GM21825 (cell line): Measurements from ENCODE around the gene NAA20.

Experiments
- ATAC-seq: cut with Tn5 transposase; IDR thresholded peaks from one replicate; pipeline ENCODE4 v1.9.1; 2021; ENCODE audit warnings: mild to moderate bottlenecking, moderate library complexity; ENCODE audit not compliant: unreplicated experiment

Gene NAA20, protein sequence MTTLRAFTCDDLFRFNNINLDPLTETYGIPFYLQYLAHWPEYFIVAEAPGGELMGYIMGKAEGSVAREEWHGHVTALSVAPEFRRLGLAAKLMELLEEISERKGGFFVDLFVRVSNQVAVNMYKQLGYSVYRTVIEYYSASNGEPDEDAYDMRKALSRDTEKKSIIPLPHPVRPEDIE

DNA sequence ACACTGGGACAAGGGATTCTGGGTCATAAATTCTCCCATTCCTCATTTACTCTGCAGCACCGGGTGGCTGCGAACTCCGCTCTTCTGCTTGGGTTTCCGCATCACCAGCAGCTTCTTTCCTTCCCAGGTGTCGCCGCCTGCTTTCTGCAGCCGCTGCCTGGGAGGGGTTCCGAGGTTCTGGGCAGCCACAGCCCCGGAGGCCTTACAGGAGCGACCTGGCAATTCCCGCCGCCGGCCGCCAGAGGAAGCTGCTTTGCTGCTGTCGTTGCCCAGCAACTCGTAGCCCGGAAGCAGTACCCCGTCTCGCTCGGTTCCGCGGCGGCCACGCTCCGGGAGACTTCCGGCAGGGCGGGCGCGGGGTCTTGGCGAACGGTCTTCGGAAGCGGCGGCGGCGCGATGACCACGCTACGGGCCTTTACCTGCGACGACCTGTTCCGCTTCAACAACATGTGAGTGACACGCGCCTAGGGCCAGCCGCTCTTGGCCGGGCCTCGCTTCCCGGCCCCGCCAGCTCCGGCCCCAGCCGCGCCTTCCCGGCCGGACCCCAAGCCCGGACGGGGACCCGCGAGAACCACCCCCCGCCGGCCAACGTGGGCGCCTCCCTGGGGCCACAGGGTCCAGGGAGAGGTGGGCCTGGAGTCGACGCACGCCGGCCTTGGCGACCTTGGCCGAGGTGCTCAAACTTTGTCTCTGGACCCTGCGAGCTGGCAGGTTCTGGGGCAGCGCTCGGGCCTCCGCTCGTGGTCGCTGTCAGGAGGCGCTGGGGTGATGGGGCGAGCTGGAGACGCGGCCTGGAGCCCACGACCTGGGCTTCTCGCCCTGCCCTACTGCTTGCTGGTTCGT is at the start of gene NAA20:
Gene NAA20, plus strand, starts transcription at position 362 of the 843 bp plus-strand sequence. Its CDS starts 35 bp downstream, at position 397.
- ATAC-seq: peak; percentile 99

DNA sequence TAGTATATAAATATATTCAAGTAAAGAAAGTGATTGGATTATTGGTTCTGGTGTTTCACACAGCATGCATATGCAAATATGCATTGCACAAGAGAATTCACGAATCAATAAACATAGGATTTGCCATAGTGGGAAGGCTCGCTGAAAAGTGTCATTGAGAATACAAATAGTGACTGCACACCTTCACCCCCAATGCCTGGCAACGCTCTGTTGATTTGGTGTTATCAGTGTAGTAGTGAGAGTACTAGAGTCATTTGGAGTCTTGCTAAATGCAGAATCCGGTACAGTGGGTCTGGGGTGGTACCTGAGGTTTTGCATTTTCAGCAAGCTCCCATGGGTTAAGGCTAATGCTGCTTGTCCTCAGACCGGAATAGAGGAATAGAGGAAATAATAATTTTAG is 49.7 kb upstream of the NAA20 start:
- no peak for ATAC-seq

DNA sequence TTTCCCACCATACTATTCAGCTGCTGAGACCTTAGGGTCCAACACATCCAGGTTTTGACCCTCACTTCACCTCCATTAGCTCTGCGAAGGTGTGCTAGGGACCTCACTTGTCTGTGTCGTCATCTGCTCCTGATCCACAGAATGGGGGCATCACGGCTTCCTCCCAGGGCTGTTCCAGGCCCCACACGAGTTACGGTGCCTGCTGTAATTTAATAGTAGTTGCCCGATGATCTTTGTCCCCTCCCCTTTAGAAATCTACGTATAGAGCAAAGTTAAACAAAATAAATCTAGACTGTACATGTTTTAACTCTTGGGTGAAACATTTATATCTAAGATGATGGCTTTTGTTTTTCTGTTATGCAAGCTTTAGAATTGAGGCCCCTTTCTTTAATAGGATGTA is 49.1 kb upstream of the NAA20 start:
- ATAC-seq: no peak

DNA sequence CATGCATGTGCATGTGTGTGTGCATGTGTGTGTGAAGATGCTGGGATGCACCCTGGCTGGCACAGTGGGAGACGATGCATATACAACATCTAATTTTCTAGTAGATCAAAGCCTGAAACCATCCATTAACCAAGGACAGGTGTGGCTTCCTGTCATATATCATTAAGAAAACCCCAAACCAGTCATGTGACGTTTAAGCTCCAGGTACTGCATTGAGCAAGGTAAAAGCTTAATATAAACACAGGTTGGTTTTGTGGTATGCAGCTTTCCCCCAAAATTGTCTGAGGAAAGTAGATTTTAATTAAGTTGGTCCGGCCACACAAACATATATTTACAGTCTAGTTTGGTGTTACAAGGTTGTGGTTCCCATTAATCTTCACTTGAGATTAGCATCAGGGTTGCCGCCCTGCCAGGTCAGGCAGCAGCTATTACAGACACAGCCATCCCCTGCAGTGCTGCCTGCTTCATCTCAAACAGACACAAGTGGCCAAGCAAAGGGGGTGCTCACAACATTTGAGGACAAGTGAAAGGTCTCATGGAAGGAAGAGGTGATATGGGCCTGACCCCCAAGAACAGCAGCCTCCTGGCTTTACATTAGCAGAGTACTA is 48.6 kb upstream of the NAA20 start:
- ATAC-seq: no peak

DNA sequence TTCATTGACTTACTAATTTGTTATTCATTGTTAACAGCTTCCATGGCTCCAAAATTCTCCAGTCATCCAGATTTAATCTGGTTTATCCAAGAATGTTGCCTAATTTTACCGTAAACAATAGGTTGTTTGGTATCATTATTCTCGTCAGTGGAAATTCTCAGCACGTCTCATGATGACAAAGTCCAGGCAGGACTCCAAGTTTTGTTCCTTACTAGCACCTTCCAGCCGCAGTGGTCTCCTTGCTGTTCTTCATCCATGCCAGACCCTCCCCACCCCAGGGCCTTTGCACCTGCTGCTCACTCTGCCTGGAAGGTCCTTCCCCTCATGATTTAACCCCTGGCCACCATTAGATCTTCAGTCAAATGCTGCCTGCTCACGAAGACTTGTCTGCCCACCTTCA is 48.1 kb upstream of the NAA20 start:
- no peak for ATAC-seq

DNA sequence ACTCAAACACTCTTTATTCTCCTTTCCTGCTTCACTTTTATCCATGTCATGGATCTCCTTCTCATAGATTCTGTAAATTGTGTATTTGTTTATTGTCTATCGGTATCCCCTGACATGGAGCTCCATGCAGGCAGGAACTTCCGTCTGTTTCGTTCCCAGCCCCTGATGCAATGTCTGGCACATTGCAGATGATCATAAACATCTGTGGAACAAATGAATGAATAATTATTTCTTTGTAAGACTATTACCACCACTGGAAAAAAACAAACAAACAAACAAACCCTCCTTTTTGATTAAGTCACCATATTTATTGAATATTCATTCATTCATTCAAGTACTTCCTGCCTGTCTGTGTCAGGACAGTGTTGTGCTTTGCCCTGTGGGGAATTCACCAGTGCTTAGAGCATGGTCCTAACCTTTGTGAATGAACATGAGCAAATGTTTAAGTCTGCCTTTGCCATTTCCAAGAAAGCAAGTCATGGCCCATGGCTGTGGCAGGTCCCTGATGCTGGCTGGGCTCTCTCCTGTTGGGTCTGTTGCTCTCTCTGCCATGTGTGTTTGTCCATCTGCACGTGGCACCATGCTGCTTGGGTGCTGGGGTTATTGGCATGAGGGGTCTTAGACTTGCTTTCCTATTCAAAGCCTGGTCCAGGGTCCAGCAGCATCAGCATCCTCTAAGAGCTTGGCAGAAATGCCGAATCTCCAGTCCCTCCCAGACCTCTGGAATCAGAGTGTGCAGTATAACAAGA is 47.5 kb upstream of the NAA20 start:
- no peak for ATAC-seq

DNA sequence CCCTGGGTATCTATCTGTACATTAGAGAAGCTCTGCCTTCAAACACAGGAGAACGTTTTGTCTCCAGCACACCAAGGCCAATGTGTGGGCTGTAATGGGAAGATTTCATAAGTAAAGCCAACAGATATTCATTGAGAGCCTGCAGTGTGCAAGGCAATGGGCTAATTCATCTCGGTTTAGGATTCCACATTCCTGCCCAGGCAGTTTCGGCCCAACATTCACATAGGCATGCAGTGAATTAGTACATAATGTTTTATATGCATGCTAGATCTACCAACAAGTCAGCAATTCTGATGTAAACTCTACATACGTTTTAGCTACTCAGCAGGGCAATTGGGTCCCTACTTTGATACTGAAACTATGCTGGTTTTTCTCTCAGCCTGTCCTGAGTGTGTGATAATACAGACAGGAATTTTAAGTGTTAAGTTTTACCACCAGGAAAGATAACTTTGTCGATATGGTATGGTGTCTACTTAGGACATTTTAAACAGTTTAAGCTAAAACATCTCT is 46.9 kb upstream of the NAA20 start:
- no peak for ATAC-seq

DNA sequence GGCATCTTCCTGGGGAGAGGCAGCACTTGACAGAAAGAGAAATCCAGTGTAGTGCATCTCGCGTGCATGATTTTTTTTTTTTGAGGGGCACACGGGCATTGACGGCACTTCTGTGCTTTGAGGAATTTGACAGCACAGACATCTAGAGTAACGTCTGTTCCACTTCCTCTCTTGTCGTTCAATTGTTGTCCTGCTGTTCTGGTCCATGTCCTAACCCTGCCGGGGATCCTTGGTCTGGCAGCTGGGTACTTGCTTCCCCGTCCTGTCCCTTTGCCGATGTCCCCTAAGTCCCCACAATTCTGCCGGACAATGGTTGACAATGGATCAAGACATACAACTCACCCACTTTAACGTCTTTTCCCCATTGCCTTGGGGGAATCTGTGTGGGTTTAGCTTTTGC is 46.0 kb upstream of the NAA20 start:
- ATAC-seq: no peak

DNA sequence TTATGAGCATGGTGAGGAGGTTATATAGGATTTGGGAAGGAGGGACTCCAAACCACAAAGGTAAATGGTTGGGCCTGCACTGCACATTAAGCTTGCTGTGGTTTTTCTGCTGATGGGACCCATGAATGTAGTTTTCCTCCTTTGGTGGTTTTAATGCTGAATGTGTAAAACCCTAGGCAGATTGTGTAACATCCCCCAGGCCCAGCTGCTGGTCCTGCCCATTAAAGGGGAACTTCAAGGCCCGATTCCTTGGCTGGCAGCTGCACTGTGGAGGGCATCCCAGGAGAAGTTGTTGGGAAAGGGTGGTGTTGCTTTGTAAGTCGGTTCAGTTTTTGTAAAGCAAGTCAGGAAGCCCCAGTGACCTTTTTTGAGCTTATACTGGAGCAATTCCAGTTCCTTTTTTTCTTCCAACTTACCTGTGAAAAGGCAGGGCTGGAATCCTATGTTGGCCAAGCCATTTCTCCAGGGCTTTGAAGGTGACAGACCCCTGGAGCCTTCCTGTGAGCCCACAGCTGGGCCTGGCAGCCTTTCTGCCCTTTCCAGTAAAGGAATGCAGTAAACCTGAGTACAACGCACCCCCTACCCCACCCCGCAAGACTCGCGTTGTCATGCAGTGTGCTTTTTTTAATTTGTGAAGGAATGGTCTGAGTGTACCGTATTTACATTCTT is 43.1 kb upstream of the NAA20 start:
- no peak for ATAC-seq

DNA sequence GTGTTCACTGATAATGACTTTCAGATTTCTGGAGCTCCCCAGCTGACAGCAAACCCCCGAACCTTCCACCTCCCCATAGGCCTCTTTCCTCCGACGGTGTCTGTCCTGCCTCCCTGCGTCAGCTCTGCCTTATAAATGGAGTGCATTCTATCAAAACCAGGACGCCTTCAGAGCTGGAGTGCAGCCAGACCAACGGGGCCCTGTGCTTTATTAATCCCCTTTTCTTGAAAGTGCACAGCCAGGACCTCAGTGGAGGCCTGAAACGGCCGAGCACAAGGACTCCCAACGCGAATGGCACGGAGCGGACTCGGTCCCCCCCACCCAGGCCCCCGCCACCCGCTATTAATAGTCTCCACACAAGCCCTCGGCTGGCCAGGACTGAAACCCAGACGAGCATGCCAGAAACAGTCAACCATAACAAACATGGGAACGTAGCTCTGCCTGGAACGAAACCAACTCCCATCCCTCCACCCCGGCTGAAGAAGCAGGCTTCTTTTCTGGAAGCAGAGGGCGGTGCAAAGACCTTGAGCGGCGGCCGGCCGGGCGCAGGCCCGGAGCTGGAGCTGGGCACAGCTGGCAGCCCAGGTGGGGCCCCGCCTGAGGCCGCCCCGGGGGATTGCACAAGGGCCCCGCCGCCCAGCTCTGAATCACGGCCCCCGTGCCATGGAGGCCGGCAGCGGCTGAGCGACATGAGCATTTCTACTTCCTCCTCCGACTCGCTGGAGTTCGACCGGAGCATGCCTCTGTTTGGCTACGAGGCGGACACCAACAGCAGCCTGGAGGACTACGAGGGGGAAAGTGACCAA is 42.3 kb upstream of the NAA20 start:
- ATAC-seq: no peak

DNA sequence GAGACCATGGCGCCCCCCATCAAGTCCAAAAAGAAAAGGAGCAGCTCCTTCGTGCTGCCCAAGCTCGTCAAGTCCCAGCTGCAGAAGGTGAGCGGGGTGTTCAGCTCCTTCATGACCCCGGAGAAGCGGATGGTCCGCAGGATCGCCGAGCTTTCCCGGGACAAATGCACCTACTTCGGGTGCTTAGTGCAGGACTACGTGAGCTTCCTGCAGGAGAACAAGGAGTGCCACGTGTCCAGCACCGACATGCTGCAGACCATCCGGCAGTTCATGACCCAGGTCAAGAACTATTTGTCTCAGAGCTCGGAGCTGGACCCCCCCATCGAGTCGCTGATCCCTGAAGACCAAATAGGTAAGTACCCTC is 41.7 kb upstream of the NAA20 start:
- ATAC-seq: no peak

DNA sequence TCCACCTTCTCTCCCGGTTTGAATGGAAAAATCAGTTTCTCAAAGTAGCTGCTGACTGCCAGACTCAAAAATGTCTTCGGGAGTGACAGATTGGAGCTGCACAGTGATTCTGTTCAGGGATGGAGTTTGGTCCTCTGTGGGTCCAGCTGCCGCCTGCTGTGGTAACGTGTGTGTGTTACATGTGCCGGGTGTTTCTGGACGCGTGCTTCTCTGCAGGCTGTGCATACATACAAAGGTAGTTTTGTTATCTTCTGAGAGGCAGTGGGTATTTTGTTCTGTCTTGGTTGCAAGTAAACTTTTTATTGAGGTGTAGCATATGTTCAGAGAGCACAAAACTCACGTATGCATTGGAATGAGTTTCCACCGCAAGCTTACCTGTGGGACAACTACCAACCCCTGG is 41.3 kb upstream of the NAA20 start:
- no peak for ATAC-seq

DNA sequence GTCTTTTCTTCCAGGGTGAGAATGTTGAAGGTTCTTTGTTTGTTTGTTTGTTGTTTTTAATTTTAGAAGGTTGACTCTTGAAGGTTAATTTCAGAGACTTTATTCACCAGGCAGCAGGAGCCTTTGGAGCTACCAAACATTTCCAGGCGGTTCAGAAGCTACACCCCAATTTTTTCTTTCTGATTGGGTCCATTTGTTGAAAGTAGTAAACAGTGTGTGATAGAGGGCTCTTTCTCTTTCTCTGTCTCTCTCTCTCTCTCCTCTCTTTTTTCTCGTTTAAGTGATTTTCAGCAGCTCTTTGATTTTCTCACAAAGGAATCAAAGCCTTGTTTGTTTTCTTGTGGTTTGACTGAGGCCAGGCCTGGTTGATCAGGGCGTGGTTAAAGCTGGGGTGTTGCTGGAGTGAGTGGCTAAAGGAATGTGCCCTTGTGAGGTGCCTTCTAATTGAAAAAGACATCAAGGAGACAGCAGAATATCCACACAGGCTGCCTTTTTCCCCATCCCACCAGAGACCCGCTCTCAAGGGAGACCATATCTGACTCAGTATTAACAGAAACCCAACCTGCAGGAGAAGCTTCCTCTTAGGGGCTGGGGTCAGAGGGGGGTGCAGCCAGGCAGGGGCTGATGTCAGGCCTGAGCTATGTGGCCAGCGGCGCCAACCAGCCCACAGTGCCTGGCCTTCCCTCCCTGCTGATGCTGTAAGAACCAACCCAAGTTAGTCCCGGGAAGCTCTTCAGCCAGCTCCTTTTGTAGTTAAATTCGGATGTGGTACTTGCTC is 40.4 kb upstream of the NAA20 start:
- no peak for ATAC-seq

DNA sequence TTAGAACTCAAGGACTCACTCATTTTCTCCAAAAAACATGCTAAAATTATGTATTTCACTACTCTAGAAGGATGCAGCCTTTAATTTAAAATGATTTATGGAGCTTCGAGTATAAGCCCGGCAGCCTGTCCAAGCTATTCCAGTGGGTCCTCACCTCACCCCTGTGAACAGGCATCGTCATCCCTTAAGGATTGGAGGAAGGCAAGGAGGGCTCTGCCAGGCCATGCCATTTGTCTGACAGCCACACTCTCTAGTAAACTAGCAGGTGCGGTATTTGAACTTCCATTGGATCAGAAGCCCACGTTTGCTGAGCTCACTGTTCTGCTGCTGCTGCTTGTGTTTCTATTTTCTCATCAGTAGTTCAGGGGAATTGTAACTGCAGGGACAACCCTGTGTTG is 39.8 kb upstream of the NAA20 start:
- ATAC-seq: no peak

DNA sequence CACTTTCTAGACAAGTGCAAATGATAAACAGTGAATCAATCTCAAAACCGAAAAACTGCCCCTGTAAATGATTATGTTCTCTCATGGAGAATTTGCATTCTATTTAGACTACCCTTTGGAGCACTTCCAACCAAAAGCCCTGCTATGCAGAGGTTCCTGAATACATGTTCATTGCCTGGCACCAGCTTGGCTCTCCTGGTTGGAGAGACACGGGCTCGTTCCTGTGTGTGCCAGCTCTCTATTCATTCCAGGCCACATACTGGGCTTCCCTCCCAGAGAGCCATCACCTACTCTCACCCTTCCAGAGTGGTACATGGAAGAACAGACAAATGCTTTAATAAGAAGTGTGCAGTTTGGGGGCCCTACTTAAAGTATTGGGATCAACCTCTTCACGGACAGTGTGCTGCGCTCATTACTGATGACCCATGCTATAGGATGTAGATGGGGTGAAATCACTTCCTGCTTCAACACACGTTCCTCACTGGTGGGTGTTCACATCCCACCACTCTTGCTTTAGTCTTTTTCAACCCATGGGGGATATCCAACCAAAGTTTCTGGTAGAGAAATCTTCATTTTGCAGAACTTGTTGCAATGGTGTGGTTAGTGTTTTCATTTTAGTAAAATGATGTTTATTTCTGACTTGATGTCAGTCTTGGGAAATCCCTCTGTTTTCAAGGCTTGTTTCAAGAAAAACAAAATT is 38.5 kb upstream of the NAA20 start:
- ATAC-seq: no peak

DNA sequence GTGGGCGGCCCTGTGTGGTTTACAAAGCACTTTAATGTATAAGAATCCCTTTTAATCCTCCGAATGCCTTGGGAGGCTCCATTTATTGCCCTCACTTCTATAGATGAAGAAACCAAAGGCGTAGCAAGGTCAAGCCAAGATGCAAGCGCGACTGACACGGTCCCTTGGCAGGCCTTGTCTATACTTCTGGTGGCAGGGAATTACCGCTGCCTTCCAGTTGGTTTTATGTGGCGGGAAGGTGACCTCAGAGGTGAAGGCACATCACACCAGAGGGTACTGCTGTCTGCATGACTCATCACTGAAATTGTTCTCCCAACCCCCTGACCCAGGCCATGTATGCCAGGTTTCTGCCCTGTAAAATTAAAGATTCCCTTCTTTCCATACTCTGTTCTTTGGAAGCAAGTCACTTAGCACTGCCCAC is 36.1 kb upstream of the NAA20 start:
- ATAC-seq: no peak

DNA sequence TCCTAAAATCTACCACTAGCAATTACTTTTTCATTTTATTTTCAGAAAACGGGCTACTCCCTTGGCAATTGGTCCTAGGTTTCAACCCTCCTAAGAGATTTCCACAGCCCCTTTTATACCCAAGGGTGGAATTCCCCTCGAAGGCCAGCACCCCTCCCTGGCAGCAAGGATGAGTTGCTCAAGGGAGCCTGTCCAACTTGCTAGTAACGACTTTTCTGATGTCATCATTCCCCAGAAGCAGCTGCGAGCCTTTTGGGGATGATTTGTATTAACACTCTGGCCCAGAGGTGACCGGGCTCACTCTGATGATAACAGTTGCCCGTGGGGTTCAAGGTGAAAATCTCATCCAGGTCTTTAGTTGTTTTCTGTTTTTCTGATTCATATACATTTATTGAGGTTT is 30.7 kb upstream of the NAA20 start:
- ATAC-seq: no peak

DNA sequence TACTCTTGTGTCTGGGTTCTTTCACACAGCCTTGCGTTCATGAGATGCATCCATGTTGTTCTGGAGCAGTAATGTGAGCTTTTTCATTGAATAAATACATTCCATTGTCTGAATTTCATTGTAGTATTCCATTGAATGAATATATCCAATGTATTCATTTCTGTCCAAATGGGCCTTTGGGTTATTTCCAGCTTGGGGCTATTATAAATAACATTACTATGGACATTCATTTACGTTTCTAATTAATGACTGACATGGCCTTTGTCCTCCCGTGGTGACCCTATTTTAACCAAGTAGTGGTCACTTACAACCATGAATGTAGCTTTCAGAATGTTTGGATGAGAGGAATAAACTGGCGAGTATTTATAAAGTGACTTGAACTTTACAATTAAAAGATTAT is 30.1 kb upstream of the NAA20 start:
- no peak for ATAC-seq

DNA sequence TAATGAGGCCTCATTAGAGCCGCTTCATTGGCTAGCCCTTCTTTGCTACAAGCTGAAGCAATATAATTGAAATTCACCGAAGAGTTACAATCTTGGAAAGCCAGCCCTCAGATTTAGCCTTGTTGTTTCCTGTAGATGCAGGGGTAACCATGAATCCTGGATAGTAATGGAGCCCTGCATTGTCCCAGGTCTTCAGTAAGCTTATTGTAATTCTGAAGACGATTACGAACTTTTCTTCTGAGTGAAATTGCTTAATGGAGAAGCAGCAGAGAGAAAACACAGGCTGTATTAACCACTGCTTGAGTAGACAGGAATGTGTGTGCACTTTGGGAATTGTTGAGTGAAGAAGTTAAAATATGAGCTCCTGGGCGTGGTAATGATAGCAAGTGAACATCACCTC is 26.3 kb upstream of the NAA20 start:
- no peak for ATAC-seq
